Mammary epithelial cell (primary cell): ENCODE data around the gene NCAN.

Source experiments
- EZH2 ChIP-seq: IDR thresholded peaks from 2 replicates; pipeline ENCODE4 v1.6.1; 2012; ENCODE audit warnings: low read length, inconsistent platforms, borderline replicate concordance
- TF ChIP-seq, protein P1 (sequence below), 2 donors: IDR thresholded peaks in 1 of 2; conservative IDR thresholded peaks in 1 of 2; 2 replicates each; pipeline ENCODE4 v1.5.1; 2011 to 2012; ENCODE audit warnings: inconsistent platforms in 2 of 2, low read length in 2 of 2, mild to moderate bottlenecking in 2 of 2, control low read depth in 1 of 2, low read depth in 1 of 2; ENCODE audit not compliant: insufficient read depth in 1 of 2; ENCODE audit errors: extremely low read depth in 1 of 2

DNA sequence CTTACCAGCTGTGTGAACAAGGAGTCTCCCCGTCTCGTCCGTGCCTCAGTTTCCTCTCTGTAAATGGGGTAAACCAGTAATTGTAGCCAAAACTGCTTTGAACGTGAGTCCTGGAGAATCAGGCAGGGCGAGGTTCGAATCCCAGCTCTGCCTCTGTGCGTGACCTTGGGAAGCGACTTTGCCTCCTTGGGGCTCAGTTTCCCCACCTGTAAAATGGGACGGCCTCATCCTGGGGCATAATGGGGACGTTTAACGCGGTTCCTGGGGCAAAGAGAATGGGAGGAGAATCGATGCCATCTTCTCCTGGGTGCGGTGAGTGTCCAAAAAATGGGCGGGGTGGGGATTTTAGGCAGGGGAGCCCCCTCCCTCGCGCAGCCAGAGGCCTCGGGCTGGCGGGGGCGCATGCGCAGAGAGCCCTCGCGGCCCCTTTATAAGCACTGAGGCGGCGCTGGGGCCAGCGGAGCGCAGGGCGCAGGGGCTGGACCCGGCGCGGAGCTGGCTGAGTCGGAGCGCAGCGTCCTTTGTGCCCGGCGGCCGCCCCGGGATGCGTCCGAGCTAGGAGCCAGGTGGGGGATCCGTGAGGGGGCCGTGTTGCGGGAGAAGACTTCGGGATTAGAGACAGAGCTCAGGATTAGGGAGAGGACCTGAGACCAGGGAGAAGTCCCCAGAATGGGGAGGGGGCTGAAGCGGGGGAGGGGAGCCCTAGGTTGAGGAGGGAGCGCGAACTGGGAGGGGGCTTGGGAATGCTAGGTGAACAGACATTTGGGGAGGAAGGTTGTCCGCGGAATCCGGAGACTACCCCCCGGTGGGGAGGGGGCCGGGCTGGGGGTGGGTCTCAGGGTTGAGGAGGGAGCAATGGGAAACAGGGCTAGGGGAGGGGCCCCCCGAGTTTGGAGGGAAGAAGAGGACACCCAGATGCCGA is at the start of gene NCAN:
- TF ChIP-seq EZH2, result no peak
- TF ChIP-seq, protein P1, sequence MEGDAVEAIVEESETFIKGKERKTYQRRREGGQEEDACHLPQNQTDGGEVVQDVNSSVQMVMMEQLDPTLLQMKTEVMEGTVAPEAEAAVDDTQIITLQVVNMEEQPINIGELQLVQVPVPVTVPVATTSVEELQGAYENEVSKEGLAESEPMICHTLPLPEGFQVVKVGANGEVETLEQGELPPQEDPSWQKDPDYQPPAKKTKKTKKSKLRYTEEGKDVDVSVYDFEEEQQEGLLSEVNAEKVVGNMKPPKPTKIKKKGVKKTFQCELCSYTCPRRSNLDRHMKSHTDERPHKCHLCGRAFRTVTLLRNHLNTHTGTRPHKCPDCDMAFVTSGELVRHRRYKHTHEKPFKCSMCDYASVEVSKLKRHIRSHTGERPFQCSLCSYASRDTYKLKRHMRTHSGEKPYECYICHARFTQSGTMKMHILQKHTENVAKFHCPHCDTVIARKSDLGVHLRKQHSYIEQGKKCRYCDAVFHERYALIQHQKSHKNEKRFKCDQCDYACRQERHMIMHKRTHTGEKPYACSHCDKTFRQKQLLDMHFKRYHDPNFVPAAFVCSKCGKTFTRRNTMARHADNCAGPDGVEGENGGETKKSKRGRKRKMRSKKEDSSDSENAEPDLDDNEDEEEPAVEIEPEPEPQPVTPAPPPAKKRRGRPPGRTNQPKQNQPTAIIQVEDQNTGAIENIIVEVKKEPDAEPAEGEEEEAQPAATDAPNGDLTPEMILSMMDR (conservative IDR thresholded peaks at IDR 0.05 in 1 of 2, IDR thresholded peaks at IDR 0.05 in 1 of 2; ENCODE audit: extremely low read depth in 1 of 2, insufficient read depth in 1 of 2, low read depth in 1 of 2, low read length in 2 of 2), result no peak
